Keratinocyte (primary cell): ENCODE measurements around the gene WDR7. TPM values are rescaled to one million over a fixed set of nuclear protein-coding genes. Genes with fewer than 3 reads are reported as not detected.

Experiments
- DNase-seq: peaks from one replicate; pipeline ENCODE4 v3.0.0-alpha.2; 2011; ENCODE audit warnings: low read depth, missing footprints, low spot score
- FAIRE-seq: peaks from 2 replicates; lab custom pipeline; 2011; peaks lifted over from hg19 to GRCh38; lab: Jason Lieb, UNC
- H2AFZ ChIP-seq: 2 replicates; pipeline ENCODE4 v1.6.0; 2012; ENCODE audit warnings: low read length, control low read depth, inconsistent platforms; ENCODE audit not compliant: control insufficient read depth
- H3K27ac ChIP-seq: 2 replicates; pipeline ENCODE4 v1.5.1; 2011; ENCODE audit warnings: low read length; ENCODE audit not compliant: control insufficient read depth, insufficient read depth
- H3K27me3 ChIP-seq: 3 replicates; pipeline ENCODE4 v1.6.0; 2011; ENCODE audit warnings: low read length; ENCODE audit not compliant: control insufficient read depth, insufficient read depth; ENCODE audit errors: extremely low read depth
- H3K36me3 ChIP-seq, 2 experiments: 2 replicates in 1 of 2; 3 replicates in 1 of 2; pipeline ENCODE4 v1.5.1; 2011; ENCODE audit warnings: low read length in 2 of 2, mild to moderate bottlenecking in 1 of 2; ENCODE audit not compliant: control insufficient read depth in 2 of 2, insufficient read depth in 2 of 2; ENCODE audit errors: extremely low read depth in 1 of 2
- H3K4me1 ChIP-seq: 3 replicates; pipeline ENCODE4 v1.5.1; 2011; ENCODE audit warnings: low read length; ENCODE audit not compliant: control insufficient read depth, insufficient read depth; ENCODE audit errors: extremely low read depth
- H3K4me2 ChIP-seq: 3 replicates; pipeline ENCODE4 v1.6.0; 2011; ENCODE audit warnings: low read depth, low read length; ENCODE audit not compliant: control insufficient read depth, insufficient read depth; ENCODE audit errors: extremely low read depth
- H3K4me3 ChIP-seq, 3 experiments: fragments of 200-600 bp in 1 of 3; sonication (generic) in 1 of 3; 2 replicates in 2 of 3; 3 replicates in 1 of 3; pipeline ENCODE4 v1.5.1; 2011 to 2016; ENCODE audit warnings: low read length in 3 of 3, mild to moderate bottlenecking in 3 of 3, control low read depth in 2 of 3, inconsistent platforms in 1 of 3, low read depth in 1 of 3, mixed read lengths in 1 of 3, mixed run types in 1 of 3, moderate library complexity in 1 of 3; ENCODE audit not compliant: control insufficient read depth in 2 of 3, insufficient read depth in 2 of 3; ENCODE audit errors: extremely low read depth in 1 of 3
- H3K79me2 ChIP-seq: 2 replicates; pipeline ENCODE4 v1.6.0; 2012; ENCODE audit warnings: low read length; ENCODE audit not compliant: control insufficient read depth, insufficient read depth
- H3K9ac ChIP-seq: 3 replicates; pipeline ENCODE4 v1.6.0; 2011; ENCODE audit warnings: low read length; ENCODE audit not compliant: control insufficient read depth, insufficient read depth; ENCODE audit errors: extremely low read depth
- H3K9me1 ChIP-seq: 3 replicates; pipeline ENCODE4 v1.6.0; 2011; ENCODE audit warnings: low read length; ENCODE audit not compliant: control insufficient read depth, insufficient read depth; ENCODE audit errors: extremely low read depth
- H3K9me3 ChIP-seq: 2 replicates; pipeline ENCODE4 v1.5.1; 2012; ENCODE audit warnings: low read depth, low read length; ENCODE audit not compliant: control insufficient read depth
- H4K20me1 ChIP-seq: 3 replicates; pipeline ENCODE4 v1.6.0; 2011; ENCODE audit warnings: low read length; ENCODE audit not compliant: control insufficient read depth, insufficient read depth; ENCODE audit errors: extremely low read depth
- EZH2 ChIP-seq: IDR thresholded peaks from one replicate; pipeline ENCODE4 v1.6.1; 2012; ENCODE audit warnings: inconsistent platforms, mild to moderate bottlenecking, low read length, moderate library complexity
- dilution Hi-C: fragments of 300-500 bp; cut with MboI; formaldehyde crosslinking; loops from one replicate; pipeline ENCODE4 v1.7.0; 2020; ENCODE audit warnings: low sequenced_read_pairs; ENCODE audit not compliant: extremely low pct_ligation_motif_present
- polyA plus RNA-seq, 5 experiments: library from polyadenylated mRNA; depleted of rRNA in 3 of 5; stranded (reverse) in 3 of 5; stranded (forward) in 1 of 5; unstranded in 1 of 5; fragments of >200 nt; gene quantifications; 1 replicate in 1 of 5; 2 replicates in 3 of 5; 3 replicates in 1 of 5; pipeline versions ENCODE4 v1.2.1 to v1.2.3, GENCODE V29; 2011 to 2012; ENCODE audit warnings: missing spikeins in 2 of 5, low read depth in 1 of 5, low replicate concordance in 1 of 5
- TF ChIP-seq, protein P1 (sequence below), 3 experiments: IDR thresholded peaks in 1 of 3; conservative IDR thresholded peaks in 1 of 3; optimal IDR thresholded peaks in 1 of 3; 2 replicates in 2 of 3; 3 replicates in 1 of 3; pipeline versions ENCODE3 to v1.5.1; 2011; ENCODE audit warnings: low read length in 3 of 3, mild to moderate bottlenecking in 3 of 3, moderate library complexity in 2 of 3, control low read depth in 1 of 3, inconsistent platforms in 1 of 3; ENCODE audit not compliant: insufficient read depth in 2 of 3; ENCODE audit errors: extremely low read depth in 1 of 3

WDR7 gene
- polyA plus RNA-seq, 1 donor (not counting 4 experiments of a cell fraction or from before 2014, with no cell fraction given), result 6.9 TPM

DNA sequence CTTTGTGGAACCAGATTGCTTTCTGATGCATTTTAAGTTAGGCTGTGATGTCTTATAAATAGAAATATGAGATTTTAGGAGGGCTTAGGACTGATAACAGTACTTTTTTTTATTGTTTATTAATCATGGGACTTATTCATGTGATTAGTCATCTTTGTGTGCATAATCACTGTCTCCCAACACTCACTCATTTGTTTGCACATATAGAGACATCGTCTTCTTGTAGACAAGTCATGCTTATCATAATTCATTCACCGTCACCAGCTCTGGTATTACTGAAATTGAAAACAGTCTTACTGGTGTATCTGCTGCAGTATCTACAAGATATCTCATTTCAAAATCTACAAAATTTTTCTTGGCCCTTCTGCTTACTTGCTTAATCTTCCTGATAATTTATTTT is 45.8 kb downstream of the WDR7 start:
- no peak overlapping the region for H3K9ac ChIP-seq
- TF ChIP-seq, protein P1, sequence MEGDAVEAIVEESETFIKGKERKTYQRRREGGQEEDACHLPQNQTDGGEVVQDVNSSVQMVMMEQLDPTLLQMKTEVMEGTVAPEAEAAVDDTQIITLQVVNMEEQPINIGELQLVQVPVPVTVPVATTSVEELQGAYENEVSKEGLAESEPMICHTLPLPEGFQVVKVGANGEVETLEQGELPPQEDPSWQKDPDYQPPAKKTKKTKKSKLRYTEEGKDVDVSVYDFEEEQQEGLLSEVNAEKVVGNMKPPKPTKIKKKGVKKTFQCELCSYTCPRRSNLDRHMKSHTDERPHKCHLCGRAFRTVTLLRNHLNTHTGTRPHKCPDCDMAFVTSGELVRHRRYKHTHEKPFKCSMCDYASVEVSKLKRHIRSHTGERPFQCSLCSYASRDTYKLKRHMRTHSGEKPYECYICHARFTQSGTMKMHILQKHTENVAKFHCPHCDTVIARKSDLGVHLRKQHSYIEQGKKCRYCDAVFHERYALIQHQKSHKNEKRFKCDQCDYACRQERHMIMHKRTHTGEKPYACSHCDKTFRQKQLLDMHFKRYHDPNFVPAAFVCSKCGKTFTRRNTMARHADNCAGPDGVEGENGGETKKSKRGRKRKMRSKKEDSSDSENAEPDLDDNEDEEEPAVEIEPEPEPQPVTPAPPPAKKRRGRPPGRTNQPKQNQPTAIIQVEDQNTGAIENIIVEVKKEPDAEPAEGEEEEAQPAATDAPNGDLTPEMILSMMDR (optimal IDR thresholded peaks at IDR 0.05 in 1 of 3, IDR thresholded peaks at IDR 0.05 in 1 of 3, conservative IDR thresholded peaks at IDR 0.05 in 1 of 3; ENCODE audit: extremely low read depth in 1 of 3, insufficient read depth in 2 of 3, low read length in 3 of 3), result no peak
- no peak for TF ChIP-seq EZH2
- H3K79me2 ChIP-seq, result no peaks in the 10 kb centered on the region
- no peak overlapping the region for H3K4me2 ChIP-seq
- H3K9me1 ChIP-seq, result no peaks in the 10 kb centered on the region
- H3K4me3 ChIP-seq, result no peak overlapping the region
- H2AFZ ChIP-seq, result no peak overlapping the region
- no peaks in the 10 kb centered on the region for H4K20me1 ChIP-seq
- no peaks in the 10 kb centered on the region for H3K4me1 ChIP-seq
- DNase-seq (peak; percentile 19), FAIRE-seq (no peak)
- H3K36me3 ChIP-seq, result no peaks in the 10 kb centered on the region
- dilution Hi-C loops, result no loop called here
- no peaks in the 10 kb centered on the region for H3K27me3 ChIP-seq
- no peak overlapping the region for H3K27ac ChIP-seq
- no peaks in the 10 kb centered on the region for H3K9me3 ChIP-seq

DNA sequence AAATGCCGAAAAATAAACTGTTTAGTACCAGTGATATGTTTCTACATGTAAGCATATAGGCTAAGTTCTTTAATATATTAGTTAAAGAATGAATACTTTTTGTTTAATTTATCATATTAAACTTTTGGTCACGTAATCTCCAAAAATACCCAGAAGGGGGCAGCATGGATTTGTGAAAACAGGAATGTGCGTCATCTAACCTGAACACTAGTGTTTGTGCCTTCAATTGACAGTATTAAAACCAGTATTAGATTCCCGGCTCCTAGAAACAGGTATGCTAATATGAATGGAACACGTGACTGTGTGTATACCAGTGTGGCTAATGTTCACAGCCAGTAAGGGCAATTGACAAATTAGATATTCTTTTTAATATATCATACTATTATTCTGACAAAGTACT is 51.8 kb downstream of the WDR7 start:
- H3K4me2 ChIP-seq, result no peak overlapping the region
- H3K9ac ChIP-seq, result no peak overlapping the region
- no peaks in the 10 kb centered on the region for H3K79me2 ChIP-seq
- no peak overlapping the region for H3K27ac ChIP-seq
- H3K36me3 ChIP-seq, result no peaks in the 10 kb centered on the region
- H2AFZ ChIP-seq, result no peak overlapping the region
- H3K4me3 ChIP-seq, result no peak overlapping the region
- dilution Hi-C loops, result no loop called here
- H3K27me3 ChIP-seq, result no peaks in the 10 kb centered on the region
- no peaks in the 10 kb centered on the region for H3K9me1 ChIP-seq
- H4K20me1 ChIP-seq, result no peaks in the 10 kb centered on the region
- peak; percentile 20 for FAIRE-seq
- H3K9me3 ChIP-seq, result no peaks in the 10 kb centered on the region
- no peaks in the 10 kb centered on the region for H3K4me1 ChIP-seq
- no peak for TF ChIP-seq EZH2
- TF ChIP-seq, protein P1 (optimal IDR thresholded peaks at IDR 0.05 in 1 of 3, IDR thresholded peaks at IDR 0.05 in 1 of 3, conservative IDR thresholded peaks at IDR 0.05 in 1 of 3; ENCODE audit: extremely low read depth in 1 of 3, insufficient read depth in 2 of 3, low read length in 3 of 3), result peak; percentile 32 to 44 (median 41)
- DNase-seq, result no peak
